ENCODE results near the gene VAMP7.
"Not testable (repeated sequence)": the region's sequence is repeated elsewhere in the genome, so short reads cannot be mapped to it uniquely, and the experiment has no call there.

VAMP7 gene

GRCh38 chrX:155907661-155908060 lies 26.5 kb downstream of the VAMP7 start:
- DNase-seq (ENCODE audit: low spot score): not testable (repeated sequence)

GRCh38 chrX:155923200-155923599 lies 42.1 kb downstream of the VAMP7 start:
- DNase-seq (ENCODE audit: low spot score): no peak

- not testable (repeated sequence) for DNase-seq (ENCODE audit: low spot score)
Measured at GRCh38 chrX:155930852-155931618, 49.9 kb downstream of the VAMP7 start.

GRCh38 chrX:155938132-155938531 lies 57.0 kb downstream of the VAMP7 start:
- DNase-seq (ENCODE audit: low spot score): no peak

GRCh38 chrX:155949098-155949497 lies 68.0 kb downstream of the VAMP7 start:
- no peak for DNase-seq (ENCODE audit: low spot score)

- DNase-seq (ENCODE audit: low spot score): no peak
Measured at GRCh38 chrX:155951237-155951789, 70.2 kb downstream of the VAMP7 start.

GRCh38 chrX:155953055-155953454 lies 71.9 kb downstream of the VAMP7 start:
- no peak for DNase-seq (ENCODE audit: low spot score)

- no peak for DNase-seq (ENCODE audit: low spot score)
Measured at GRCh38 chrX:155954793-155955192, 73.6 kb downstream of the VAMP7 start.

GRCh38 chrX:155956099-155956498 lies 75.0 kb downstream of the VAMP7 start:
- no peak for DNase-seq (ENCODE audit: low spot score)

- DNase-seq (ENCODE audit: low spot score): no peak
Measured at GRCh38 chrX:155956649-155957048, 75.5 kb downstream of the VAMP7 start.

GRCh38 chrX:155957843-155958242 lies 76.7 kb downstream of the VAMP7 start:
- DNase-seq (ENCODE audit: low spot score): no peak

GRCh38 chrX:155959018-155959587 lies 78.0 kb downstream of the VAMP7 start:
- no peak for DNase-seq (ENCODE audit: low spot score)

GRCh38 chrX:155962906-155963305 lies 81.8 kb downstream of the VAMP7 start:
- no peak for DNase-seq (ENCODE audit: low spot score)

GRCh38 chrX:155966876-155967275 lies 85.7 kb downstream of the VAMP7 start:
- peak; percentile 31 for DNase-seq (ENCODE audit: low spot score)

GRCh38 chrX:155967653-155968325 lies 86.6 kb downstream of the VAMP7 start:
- DNase-seq (ENCODE audit: low spot score): no peak

GRCh38 chrX:155968326-155968661 lies 87.1 kb downstream of the VAMP7 start:
- no peak for DNase-seq (ENCODE audit: low spot score)

GRCh38 chrX:155968791-155969190 lies 87.6 kb downstream of the VAMP7 start:
- no peak for DNase-seq (ENCODE audit: low spot score)

GRCh38 chrX:155971658-155972057 lies 90.5 kb downstream of the VAMP7 start:
- DNase-seq (ENCODE audit: low spot score): not testable (repeated sequence)

GRCh38 chrX:155972241-155972640 lies 91.1 kb downstream of the VAMP7 start:
- DNase-seq (ENCODE audit: low spot score): not testable (repeated sequence)

- no peak for DNase-seq (ENCODE audit: low spot score)
Measured at GRCh38 chrX:155983326-155983725, 102.2 kb downstream of the VAMP7 start.

GRCh38 chrX:155985208-155985607 lies 104.1 kb downstream of the VAMP7 start:
- DNase-seq (ENCODE audit: low spot score): no peak

GRCh38 chrX:155986995-155987394 lies 105.8 kb downstream of the VAMP7 start:
- not testable (repeated sequence) for DNase-seq (ENCODE audit: low spot score)

GRCh38 chrX:155988859-155989258 lies 107.7 kb downstream of the VAMP7 start:
- DNase-seq (ENCODE audit: low spot score): no peak

All from activated CD4-positive, alpha-beta T cell treated with anti-CD3 and anti-CD28 coated beads, Interleukin-2, Interleukin-4, amounts not matched to agents 100 ng/mL and 50 ng/mL, durations not matched to agents 16 hours and 8 hours (primary cell).